Esophagus squamous epithelium (tissue), 4 donors: Measurements from ENCODE around the gene PRPH.

Source experiments
- POLR2A ChIP-seq, 4 donors: fragments of 450-650 bp; IDR thresholded peaks; one replicate each; pipeline ENCODE4 v1.6.1; 2017; ENCODE audit warnings: antibody characterized with exemption in 4 of 4, mild to moderate bottlenecking in 4 of 4, moderate library complexity in 3 of 4
- TF ChIP-seq, protein P1 (sequence below), 6 experiments: fragments of 450-650 bp in 4 of 6; fragments of 200-600 bp in 2 of 6; sonication (generic) in 2 of 6; IDR thresholded peaks; one replicate each; pipeline ENCODE4 v1.5.1; 2016 to 2019; ENCODE audit warnings: antibody characterized with exemption in 6 of 6, mild to moderate bottlenecking in 4 of 6, moderate library complexity in 4 of 6

DNA sequence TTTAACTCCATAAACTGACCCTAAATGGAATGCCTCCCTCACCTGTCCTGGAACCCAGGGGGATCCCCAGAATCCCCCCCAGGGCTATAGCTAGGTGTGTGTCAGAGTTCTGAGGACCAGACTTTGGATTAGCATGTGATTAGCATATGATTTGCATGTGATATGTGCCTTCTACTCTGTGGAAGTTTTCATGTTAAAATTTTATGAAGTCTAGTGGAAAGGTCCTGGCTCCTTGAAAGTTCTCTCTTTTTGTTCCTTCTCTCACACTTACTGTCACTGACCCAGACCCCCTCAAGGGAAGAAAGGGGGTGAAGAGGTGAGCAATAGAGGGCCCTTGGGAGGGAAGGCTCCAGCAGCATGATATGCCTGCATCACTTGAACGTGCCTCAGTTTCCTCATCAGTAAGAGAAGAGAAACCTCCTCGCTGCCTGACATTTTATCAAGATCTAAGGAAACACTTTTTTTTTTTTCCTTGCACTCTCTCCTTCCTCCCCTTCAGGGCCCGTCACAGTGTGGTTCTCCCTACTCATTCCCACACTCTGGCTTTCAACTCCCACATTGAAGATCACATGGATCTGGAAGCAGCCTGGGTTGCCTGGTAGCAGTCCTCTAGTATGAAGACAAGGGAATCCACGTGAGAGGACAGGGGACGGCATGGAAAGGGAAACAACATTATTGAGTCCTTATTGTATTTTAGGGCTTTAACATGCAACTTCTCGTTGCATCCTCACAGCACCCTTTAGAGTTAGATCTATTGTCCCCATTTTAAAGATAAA is 45.3 kb downstream of the PRPH start:
- TF ChIP-seq, protein P1, sequence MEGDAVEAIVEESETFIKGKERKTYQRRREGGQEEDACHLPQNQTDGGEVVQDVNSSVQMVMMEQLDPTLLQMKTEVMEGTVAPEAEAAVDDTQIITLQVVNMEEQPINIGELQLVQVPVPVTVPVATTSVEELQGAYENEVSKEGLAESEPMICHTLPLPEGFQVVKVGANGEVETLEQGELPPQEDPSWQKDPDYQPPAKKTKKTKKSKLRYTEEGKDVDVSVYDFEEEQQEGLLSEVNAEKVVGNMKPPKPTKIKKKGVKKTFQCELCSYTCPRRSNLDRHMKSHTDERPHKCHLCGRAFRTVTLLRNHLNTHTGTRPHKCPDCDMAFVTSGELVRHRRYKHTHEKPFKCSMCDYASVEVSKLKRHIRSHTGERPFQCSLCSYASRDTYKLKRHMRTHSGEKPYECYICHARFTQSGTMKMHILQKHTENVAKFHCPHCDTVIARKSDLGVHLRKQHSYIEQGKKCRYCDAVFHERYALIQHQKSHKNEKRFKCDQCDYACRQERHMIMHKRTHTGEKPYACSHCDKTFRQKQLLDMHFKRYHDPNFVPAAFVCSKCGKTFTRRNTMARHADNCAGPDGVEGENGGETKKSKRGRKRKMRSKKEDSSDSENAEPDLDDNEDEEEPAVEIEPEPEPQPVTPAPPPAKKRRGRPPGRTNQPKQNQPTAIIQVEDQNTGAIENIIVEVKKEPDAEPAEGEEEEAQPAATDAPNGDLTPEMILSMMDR (IDR thresholded peaks at IDR 0.05) = no peak
- no peak for TF ChIP-seq POLR2A (IDR thresholded peaks at IDR 0.05)
